Measurements from ENCODE around the gene UGT1A6. TPM values are rescaled to one million over a fixed set of nuclear protein-coding genes. Genes with fewer than 3 reads are reported as not detected.

UGT1A6 gene
- total RNA-seq, 1 experiment from 2014 or later: not detected

- no peaks in the 10 kb centered on the region for H3K9me3 ChIP-seq (ENCODE audit: low read depth, low read length, poor library complexity, severe bottlenecking)
- no peaks in the 10 kb centered on the region for H3K4me1 ChIP-seq (ENCODE audit: insufficient read depth, low read length, poor library complexity, severe bottlenecking)
- CTCF ChIA-PET: no interaction called here
- no TSS peak for BruUV-seq (replicated peaks)
- no peak for DNase-seq (ENCODE audit: low spot score)
- H3K27ac ChIP-seq (ENCODE audit: low read depth, low read length, poor library complexity, severe bottlenecking): no peak overlapping the region
- no peak overlapping the region for H3K4me3 ChIP-seq (ENCODE audit: low read depth, low read length, poor library complexity, severe bottlenecking)
- H3K36me3 ChIP-seq (ENCODE audit: insufficient read depth, low read length, poor library complexity, severe bottlenecking): no peaks in the 10 kb centered on the region
- H3K27me3 ChIP-seq (replicated peaks; ENCODE audit: insufficient read depth, low read depth, low read length, poor library complexity): no peaks in the 10 kb centered on the region
- TF ChIP-seq EZH2 (IDR thresholded peaks at IDR 0.05; ENCODE audit: borderline replicate concordance, low read depth, low read length, poor library complexity, severe bottlenecking): no peak
- intact Hi-C loops (cut with micrococcal nuclease; ENCODE audit: unreplicated experiment): no loop called here
- POLR2A ChIA-PET (ENCODE audit: low non-redundant PET): no interaction called here
These were observed 66.2 kb downstream of the UGT1A6 start for GRCh38 chr2:233758849-233759248.

- POLR2A ChIA-PET (ENCODE audit: low non-redundant PET): no interaction called here
- no peak for DNase-seq (ENCODE audit: low spot score)
- CTCF ChIA-PET: no interaction called here
- no peak for TF ChIP-seq EZH2 (IDR thresholded peaks at IDR 0.05; ENCODE audit: borderline replicate concordance, low read depth, low read length, poor library complexity, severe bottlenecking)
- TF ChIP-seq CTCF (conservative IDR thresholded peaks at IDR 0.05; ENCODE audit: low read depth, low read length): no peak
- Histone ChIP-seq H3K27me3 (replicated peaks; ENCODE audit: insufficient read depth, low read depth, low read length, poor library complexity) (no peaks in the 10 kb centered on the region), H3K27ac (ENCODE audit: low read depth, low read length, poor library complexity, severe bottlenecking) (no peak within 1 kb of the TSS), H3K9me3 (ENCODE audit: low read depth, low read length, poor library complexity, severe bottlenecking) (no peaks in the 10 kb centered on the region), H3K4me3 (ENCODE audit: low read depth, low read length, poor library complexity, severe bottlenecking) (no peak within 1 kb of the TSS), H3K36me3 (ENCODE audit: insufficient read depth, low read length, poor library complexity, severe bottlenecking) (no peaks in the 10 kb centered on the region), H3K4me1 (ENCODE audit: insufficient read depth, low read length, poor library complexity, severe bottlenecking) (no peaks in the 10 kb centered on the region)
- intact Hi-C loops (cut with micrococcal nuclease; ENCODE audit: unreplicated experiment): no loop called here
- no TSS peak for BruUV-seq (replicated peaks)
These were observed 67.4 kb downstream of the UGT1A6 start, which contains the start of gene UGT1A1 for GRCh38 chr2:233760043-233760442. UGT1A1 (plus strand) TSS chr2:233760270; CDS start chr2:233760288, 18 bp downstream.

- DNase-seq (ENCODE audit: low spot score): no peak
- intact Hi-C loops (cut with micrococcal nuclease; ENCODE audit: unreplicated experiment): no loop called here
- BruUV-seq (replicated peaks): no TSS peak
- Histone ChIP-seq H3K9me3 (ENCODE audit: low read depth, low read length, poor library complexity, severe bottlenecking) (no peaks in the 10 kb centered on the region), H3K4me1 (ENCODE audit: insufficient read depth, low read length, poor library complexity, severe bottlenecking) (no peaks in the 10 kb centered on the region), H3K27me3 (replicated peaks; ENCODE audit: insufficient read depth, low read depth, low read length, poor library complexity) (no peaks in the 10 kb centered on the region), H3K4me3 (ENCODE audit: low read depth, low read length, poor library complexity, severe bottlenecking) (no peak overlapping the region), H3K36me3 (ENCODE audit: insufficient read depth, low read length, poor library complexity, severe bottlenecking) (no peaks in the 10 kb centered on the region), H3K27ac (ENCODE audit: low read depth, low read length, poor library complexity, severe bottlenecking) (no peak overlapping the region)
- TF ChIP-seq EZH2 (IDR thresholded peaks at IDR 0.05; ENCODE audit: borderline replicate concordance, low read depth, low read length, poor library complexity, severe bottlenecking): no peak
- TF ChIP-seq CTCF (conservative IDR thresholded peaks at IDR 0.05; ENCODE audit: low read depth, low read length): no peak
- ChIA-PET CTCF (no interaction called here), POLR2A (ENCODE audit: low non-redundant PET) (no interaction called here)
These were observed 68.5 kb downstream of the UGT1A6 start for GRCh38 chr2:233761040-233761769.

GRCh38 chr2:233764264-233764663 lies 71.6 kb downstream of the UGT1A6 start:
- no TSS peak for BruUV-seq (replicated peaks)
- Histone ChIP-seq H3K36me3 (ENCODE audit: insufficient read depth, low read length, poor library complexity, severe bottlenecking) (no peaks in the 10 kb centered on the region), H3K4me1 (ENCODE audit: insufficient read depth, low read length, poor library complexity, severe bottlenecking) (no peaks in the 10 kb centered on the region), H3K4me3 (ENCODE audit: low read depth, low read length, poor library complexity, severe bottlenecking) (no peak overlapping the region), H3K27me3 (replicated peaks; ENCODE audit: insufficient read depth, low read depth, low read length, poor library complexity) (no peaks in the 10 kb centered on the region), H3K27ac (ENCODE audit: low read depth, low read length, poor library complexity, severe bottlenecking) (no peak overlapping the region), H3K9me3 (ENCODE audit: low read depth, low read length, poor library complexity, severe bottlenecking) (no peaks in the 10 kb centered on the region)
- TF ChIP-seq EZH2 (IDR thresholded peaks at IDR 0.05; ENCODE audit: borderline replicate concordance, low read depth, low read length, poor library complexity, severe bottlenecking): no peak
- TF ChIP-seq CTCF (conservative IDR thresholded peaks at IDR 0.05; ENCODE audit: low read depth, low read length): no peak
- CTCF ChIA-PET: no interaction called here
- POLR2A ChIA-PET (ENCODE audit: low non-redundant PET): no interaction called here
- DNase-seq (ENCODE audit: low spot score): peak; percentile 21
- intact Hi-C loops (cut with micrococcal nuclease; ENCODE audit: unreplicated experiment): no loop called here

Measured in A673 (cell line).